Uterus (tissue), 2 donors: Measurements from ENCODE around the gene PI4K2B.

Experiments
- CTCF ChIP-seq, 4 experiments: fragments of 200-600 bp in 2 of 4; fragments of 450-650 bp in 2 of 4; sonication (generic) in 2 of 4; IDR thresholded peaks; one replicate each; pipeline ENCODE4 v1.5.1; 2016 to 2019; ENCODE audit warnings: antibody characterized with exemption in 4 of 4, mild to moderate bottlenecking in 2 of 4, moderate library complexity in 1 of 4
- POLR2A ChIP-seq, 2 donors: fragments of 450-650 bp; IDR thresholded peaks; one replicate each; pipeline ENCODE4 v1.6.1; 2016; ENCODE audit warnings: antibody characterized with exemption in 2 of 2, mild to moderate bottlenecking in 1 of 2, moderate library complexity in 1 of 2

DNA sequence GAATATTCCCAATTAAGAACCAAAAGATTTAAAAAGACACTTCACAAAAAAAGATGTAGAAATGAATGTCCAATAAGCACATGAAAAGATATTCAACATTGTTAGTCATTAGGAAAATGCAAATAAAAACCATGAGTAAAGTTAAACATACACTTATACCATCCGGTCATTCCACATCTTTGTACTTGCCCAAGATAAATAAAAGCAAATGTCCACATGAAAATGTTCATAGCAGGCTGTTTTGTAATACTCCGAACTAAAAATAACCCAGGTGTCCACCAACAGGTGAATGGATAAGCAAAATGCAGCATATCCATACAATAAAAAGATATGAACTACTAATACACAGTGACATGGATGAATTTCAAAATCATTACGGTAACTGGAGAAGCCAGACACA lies 50.1 kb downstream of the PI4K2B start:
- no peak for TF ChIP-seq POLR2A (IDR thresholded peaks at IDR 0.05)
- TF ChIP-seq CTCF (IDR thresholded peaks at IDR 0.05) = no peak
